ENCODE results near the gene ZRANB3.
"Not testable (repeated sequence)": the region's sequence is repeated elsewhere in the genome, so short reads cannot be mapped to it uniquely, and the experiment has no call there.

Gene ZRANB3

GRCh38 chr2:135386993-135387392 lies 144.0 kb downstream of the ZRANB3 start:
- H3K27me3 Mint-ChIP-seq = no peaks in the 10 kb centered on the region
- ATAC-seq (replicated peaks; ENCODE audit: extremely low read depth, poor library complexity, severe bottlenecking) (no peak), DNase-seq (ENCODE audit: low spot score in 2 of 2) (no peak)
- peaks cover 2% of the 10 kb centered on the region for H3K9me3 Mint-ChIP-seq
- H3K36me3 Mint-ChIP-seq (ENCODE audit: insufficient read depth) = peaks cover 2% of the 10 kb centered on the region
- H3K4me1 Mint-ChIP-seq = no peaks in the 10 kb centered on the region
- no peak overlapping the region for H3K27ac Mint-ChIP-seq (ENCODE audit: low read depth)
- H3K4me3 Mint-ChIP-seq = no peak overlapping the region

GRCh38 chr2:135378591-135378990 lies 152.4 kb downstream of the ZRANB3 start:
- peaks cover 23% of the 10 kb centered on the region for H3K9me3 Mint-ChIP-seq
- no peaks in the 10 kb centered on the region for H3K4me1 Mint-ChIP-seq
- no peak for DNase-seq (ENCODE audit: low spot score in 2 of 2)
- ATAC-seq (replicated peaks; ENCODE audit: extremely low read depth, poor library complexity, severe bottlenecking) = no peak
- H3K4me3 Mint-ChIP-seq = no peak overlapping the region
- H3K36me3 Mint-ChIP-seq (ENCODE audit: insufficient read depth) = no peaks in the 10 kb centered on the region
- no peaks in the 10 kb centered on the region for H3K27me3 Mint-ChIP-seq
- no peak overlapping the region for H3K27ac Mint-ChIP-seq (ENCODE audit: low read depth)

- no peaks in the 10 kb centered on the region for H3K4me1 Mint-ChIP-seq
These were observed 157.3 kb downstream of the ZRANB3 start for GRCh38 chr2:135373702-135374101.

GRCh38 chr2:135349941-135350340 lies 181.1 kb downstream of the ZRANB3 start:
- Mint-ChIP-seq H3K4me1 (no peaks in the 10 kb centered on the region), H3K27me3 (no peaks in the 10 kb centered on the region), H3K27ac (ENCODE audit: low read depth) (no peak overlapping the region), H3K9me3 (peaks cover 6% of the 10 kb centered on the region), H3K36me3 (ENCODE audit: insufficient read depth) (no peaks in the 10 kb centered on the region), H3K4me3 (no peak overlapping the region)
- DNase-seq (ENCODE audit: low spot score in 2 of 2) (no peak), ATAC-seq (replicated peaks; ENCODE audit: extremely low read depth, poor library complexity, severe bottlenecking) (no peak)

More at GRCh38 chr2:135373702-135374101, 157.3 kb downstream of the ZRANB3 start:
- no peak overlapping the region for H3K4me3 Mint-ChIP-seq
- H3K27me3 Mint-ChIP-seq = no peaks in the 10 kb centered on the region
- no peak overlapping the region for H3K27ac Mint-ChIP-seq (ENCODE audit: low read depth)
- DNase-seq (ENCODE audit: low spot score in 2 of 2) (no peak), ATAC-seq (replicated peaks; ENCODE audit: extremely low read depth, poor library complexity, severe bottlenecking) (no peak)
- no peaks in the 10 kb centered on the region for H3K36me3 Mint-ChIP-seq (ENCODE audit: insufficient read depth)
- peaks cover 6% of the 10 kb centered on the region for H3K9me3 Mint-ChIP-seq

- not testable (repeated sequence) for H3K27me3 Mint-ChIP-seq; DNase-seq (ENCODE audit: low spot score in 2 of 2); ATAC-seq (replicated peaks; ENCODE audit: extremely low read depth, poor library complexity, severe bottlenecking); H3K4me1 Mint-ChIP-seq; H3K36me3 Mint-ChIP-seq (ENCODE audit: insufficient read depth); H3K4me3 Mint-ChIP-seq; H3K9me3 Mint-ChIP-seq; H3K27ac Mint-ChIP-seq (ENCODE audit: low read depth)
These were observed 182.8 kb downstream of the ZRANB3 start for GRCh38 chr2:135348096-135348704.

- peaks cover 5% of the 10 kb centered on the region for H3K9me3 Mint-ChIP-seq
- no peak overlapping the region for H3K27ac Mint-ChIP-seq (ENCODE audit: low read depth)
- H3K27me3 Mint-ChIP-seq = no peaks in the 10 kb centered on the region
- H3K4me1 Mint-ChIP-seq = no peaks in the 10 kb centered on the region
- no peak for DNase-seq (ENCODE audit: low spot score in 2 of 2)
- no peak overlapping the region for H3K4me3 Mint-ChIP-seq
- ATAC-seq (replicated peaks; ENCODE audit: extremely low read depth, poor library complexity, severe bottlenecking) = no peak
- H3K36me3 Mint-ChIP-seq (ENCODE audit: insufficient read depth) = peaks cover 1% of the 10 kb centered on the region
These were observed 193.9 kb downstream of the ZRANB3 start for GRCh38 chr2:135337071-135337470.

- no peaks in the 10 kb centered on the region for H3K36me3 Mint-ChIP-seq (ENCODE audit: insufficient read depth)
- no peaks in the 10 kb centered on the region for H3K4me1 Mint-ChIP-seq
- ATAC-seq (replicated peaks; ENCODE audit: extremely low read depth, poor library complexity, severe bottlenecking) (no peak), DNase-seq (ENCODE audit: low spot score in 2 of 2) (no peak)
- no peak overlapping the region for H3K27ac Mint-ChIP-seq (ENCODE audit: low read depth)
- peaks cover 10% of the 10 kb centered on the region for H3K9me3 Mint-ChIP-seq
- no peak overlapping the region for H3K4me3 Mint-ChIP-seq
- no peaks in the 10 kb centered on the region for H3K27me3 Mint-ChIP-seq
These were observed 195.8 kb downstream of the ZRANB3 start for GRCh38 chr2:135335256-135335655.

GRCh38 chr2:135327146-135327545 lies 203.9 kb downstream of the ZRANB3 start:
- H3K36me3 Mint-ChIP-seq (ENCODE audit: insufficient read depth) = no peaks in the 10 kb centered on the region

GRCh38 chr2:135320465-135321355 lies 210.3 kb downstream of the ZRANB3 start:
- H3K36me3 Mint-ChIP-seq (ENCODE audit: insufficient read depth) = no peaks in the 10 kb centered on the region
- H3K9me3 Mint-ChIP-seq = no peaks in the 10 kb centered on the region
- no peak overlapping the region for H3K4me3 Mint-ChIP-seq
- no peak for ATAC-seq (replicated peaks; ENCODE audit: extremely low read depth, poor library complexity, severe bottlenecking)
- DNase-seq (ENCODE audit: low spot score in 2 of 2) = no peak
- no peaks in the 10 kb centered on the region for H3K4me1 Mint-ChIP-seq
- H3K27me3 Mint-ChIP-seq = no peaks in the 10 kb centered on the region
- H3K27ac Mint-ChIP-seq (ENCODE audit: low read depth) = no peak overlapping the region

More at GRCh38 chr2:135327146-135327545, 203.9 kb downstream of the ZRANB3 start:
- H3K4me1 Mint-ChIP-seq = no peaks in the 10 kb centered on the region
- ATAC-seq (replicated peaks; ENCODE audit: extremely low read depth, poor library complexity, severe bottlenecking) = no peak
- no peak overlapping the region for H3K27ac Mint-ChIP-seq (ENCODE audit: low read depth)
- DNase-seq (ENCODE audit: low spot score in 2 of 2) = no peak
- H3K27me3 Mint-ChIP-seq = no peaks in the 10 kb centered on the region
- peaks cover 17% of the 10 kb centered on the region for H3K9me3 Mint-ChIP-seq
- no peak overlapping the region for H3K4me3 Mint-ChIP-seq

GRCh38 chr2:135318808-135319207 lies 212.2 kb downstream of the ZRANB3 start:
- Mint-ChIP-seq H3K9me3 (no peaks in the 10 kb centered on the region), H3K27me3 (no peaks in the 10 kb centered on the region), H3K4me1 (no peaks in the 10 kb centered on the region), H3K4me3 (no peak overlapping the region), H3K36me3 (ENCODE audit: insufficient read depth) (no peaks in the 10 kb centered on the region), H3K27ac (ENCODE audit: low read depth) (no peak overlapping the region)
- no peak for ATAC-seq (replicated peaks; ENCODE audit: extremely low read depth, poor library complexity, severe bottlenecking)
- no peak for DNase-seq (ENCODE audit: low spot score in 2 of 2)

- H3K27me3 Mint-ChIP-seq = no peaks in the 10 kb centered on the region
- H3K36me3 Mint-ChIP-seq (ENCODE audit: insufficient read depth) = peaks cover 3% of the 10 kb centered on the region
- H3K9me3 Mint-ChIP-seq = no peaks in the 10 kb centered on the region
- H3K4me3 Mint-ChIP-seq = no peak overlapping the region
- no peak overlapping the region for H3K27ac Mint-ChIP-seq (ENCODE audit: low read depth)
- ATAC-seq (replicated peaks; ENCODE audit: extremely low read depth, poor library complexity, severe bottlenecking) = no peak
- H3K4me1 Mint-ChIP-seq = no peaks in the 10 kb centered on the region
- DNase-seq (ENCODE audit: low spot score in 2 of 2) = no peak
These were observed 213.6 kb downstream of the ZRANB3 start for GRCh38 chr2:135317375-135317774.

- Mint-ChIP-seq H3K27ac (ENCODE audit: low read depth) (no peak overlapping the region), H3K9me3 (no peaks in the 10 kb centered on the region), H3K4me3 (no peak overlapping the region), H3K36me3 (ENCODE audit: insufficient read depth) (peaks cover 3% of the 10 kb centered on the region), H3K4me1 (no peaks in the 10 kb centered on the region), H3K27me3 (no peaks in the 10 kb centered on the region)
- DNase-seq (ENCODE audit: low spot score in 2 of 2) (no peak), ATAC-seq (replicated peaks; ENCODE audit: extremely low read depth, poor library complexity, severe bottlenecking) (no peak)
These were observed 219.1 kb downstream of the ZRANB3 start for GRCh38 chr2:135311962-135312361.

GRCh38 chr2:135311268-135311667 lies 219.8 kb downstream of the ZRANB3 start:
- Mint-ChIP-seq H3K36me3 (ENCODE audit: insufficient read depth) (peaks cover 3% of the 10 kb centered on the region), H3K27ac (ENCODE audit: low read depth) (no peak overlapping the region), H3K27me3 (no peaks in the 10 kb centered on the region), H3K4me1 (no peaks in the 10 kb centered on the region), H3K9me3 (no peaks in the 10 kb centered on the region), H3K4me3 (no peak overlapping the region)
- DNase-seq (ENCODE audit: low spot score in 2 of 2) (no peak), ATAC-seq (replicated peaks; ENCODE audit: extremely low read depth, poor library complexity, severe bottlenecking) (no peak)

Measured in central memory CD8-positive, alpha-beta T cell (primary cell).